Raji (cell line): ENCODE results near the gene DDAH2.

Experiments
- POLR2A ChIP-seq: IDR thresholded peaks from 2 replicates; pipeline ENCODE4 v1.6.1; 2011; ENCODE audit warnings: low read depth, low read length, control low read depth; ENCODE audit not compliant: insufficient read depth

DDAH2 gene

GRCh38 chr6:31700740-31701401 is 28.2 kb downstream of the DDAH2 start:
- TF ChIP-seq POLR2A = no peak

- TF ChIP-seq POLR2A = no peak
These were observed 31.5 kb downstream of the DDAH2 start for GRCh38 chr6:31697555-31697954.

GRCh38 chr6:31693535-31693934 is 35.6 kb downstream of the DDAH2 start:
- no peak for TF ChIP-seq POLR2A

GRCh38 chr6:31692886-31693285 is 36.2 kb downstream of the DDAH2 start:
- no peak for TF ChIP-seq POLR2A

- no peak for TF ChIP-seq POLR2A
These were observed 36.7 kb downstream of the DDAH2 start for GRCh38 chr6:31692353-31692752.

- TF ChIP-seq POLR2A = no peak
These were observed 37.5 kb downstream of the DDAH2 start for GRCh38 chr6:31691564-31692108.

- TF ChIP-seq POLR2A = no peak
These were observed 38.0 kb downstream of the DDAH2 start for GRCh38 chr6:31691078-31691463.

GRCh38 chr6:31690231-31691077 is 38.6 kb downstream of the DDAH2 start:
- TF ChIP-seq POLR2A = no peak

GRCh38 chr6:31689249-31690110 is 39.6 kb downstream of the DDAH2 start:
- TF ChIP-seq POLR2A = no peak

GRCh38 chr6:31687860-31688693 is 41.0 kb downstream of the DDAH2 start:
- TF ChIP-seq POLR2A = no peak

- TF ChIP-seq POLR2A = no peak
These were observed 41.8 kb downstream of the DDAH2 start for GRCh38 chr6:31687321-31687720.

GRCh38 chr6:31686483-31686882 is 42.6 kb downstream of the DDAH2 start:
- TF ChIP-seq POLR2A = no peak

GRCh38 chr6:31683591-31683990 is 45.5 kb downstream of the DDAH2 start:
- no peak for TF ChIP-seq POLR2A

- TF ChIP-seq POLR2A = no peak
These were observed 47.9 kb downstream of the DDAH2 start for GRCh38 chr6:31681135-31681671.

- TF ChIP-seq POLR2A = 0 out of 2 replicates have a peak, but pooled peaks have one; percentile 10
These were observed 48.6 kb downstream of the DDAH2 start, which contains the start of gene LY6G5C for GRCh38 chr6:31680226-31681134. Gene LY6G5C (minus strand): TSS chr6:31681067. CDS start chr6:31680373, 694 bp downstream.
